Smooth muscle cell (in vitro differentiated cells): ENCODE results near the gene HNRNPR. TPM values are rescaled to one million over a fixed set of nuclear protein-coding genes. Genes with fewer than 3 reads are reported as not detected.
A peak's percentile ranks its signal among the peaks of the same experiment; 100 is the strongest.

Source experiments
- DNase-seq: peaks from one replicate; lab custom pipeline; 2025; ENCODE audit not compliant: unreplicated experiment; lab: John Stamatoyannopoulos, UW
- H2AFZ ChIP-seq: fragments of 200-600 bp; sonication (generic); 2 replicates; pipeline ENCODE4 v1.6.0; 2016; ENCODE audit warnings: antibody characterized with exemption, low read depth, mild to moderate bottlenecking
- H3F3A ChIP-seq: fragments of 200-600 bp; sonication (generic); 2 replicates; pipeline ENCODE4 v1.6.0; 2017; ENCODE audit warnings: antibody characterized with exemption, low read depth
- H3K27ac ChIP-seq: fragments of 200-600 bp; sonication (generic); 2 replicates; pipeline ENCODE4 v1.5.1; 2016; ENCODE audit warnings: low read depth, mild to moderate bottlenecking
- H3K27me3 ChIP-seq: fragments of 200-600 bp; sonication (generic); 2 replicates; pipeline ENCODE4 v1.6.1; 2016; ENCODE audit warnings: low read depth, mild to moderate bottlenecking
- H3K36me3 ChIP-seq: fragments of 200-600 bp; sonication (generic); 2 replicates; pipeline ENCODE4 v1.5.1; 2016; ENCODE audit warnings: low read depth
- H3K4me1 ChIP-seq: fragments of 200-600 bp; sonication (generic); 2 replicates; pipeline ENCODE4 v1.5.1; 2016; ENCODE audit warnings: low read depth
- H3K4me2 ChIP-seq: fragments of 200-600 bp; sonication (generic); 2 replicates; pipeline ENCODE4 v1.6.0; 2016; ENCODE audit warnings: mild to moderate bottlenecking
- H3K4me3 ChIP-seq: fragments of 200-600 bp; sonication (generic); 2 replicates; pipeline ENCODE4 v1.5.1; 2016; ENCODE audit warnings: mild to moderate bottlenecking
- H3K79me2 ChIP-seq: fragments of 200-600 bp; sonication (generic); 2 replicates; pipeline ENCODE4 v1.6.0; 2016; ENCODE audit warnings: low read depth, mild to moderate bottlenecking
- H3K9ac ChIP-seq: fragments of 200-600 bp; sonication (generic); 2 replicates; pipeline ENCODE4 v1.6.0; 2016; ENCODE audit warnings: low read depth
- H3K9me3 ChIP-seq: fragments of 200-600 bp; sonication (generic); replicated peaks from 2 replicates; pipeline ENCODE4 v1.5.1; 2016; ENCODE audit warnings: low read depth
- H4K20me1 ChIP-seq: fragments of 200-600 bp; sonication (generic); 2 replicates; pipeline ENCODE4 v1.6.0; 2016; ENCODE audit warnings: low read depth
- CTCF ChIP-seq: fragments of 200-600 bp; sonication (generic); IDR thresholded peaks from 2 replicates; pipeline ENCODE4 v1.5.1; 2017; ENCODE audit warnings: borderline replicate concordance, mild to moderate bottlenecking, antibody characterized with exemption; ENCODE audit not compliant: insufficient read depth, poor library complexity, severe bottlenecking
- WGBS: methylation state at CpG from one replicate; pipeline ENCODE4 v1.1.7; 2016; ENCODE audit warnings: low lambda C conversion rate; 5-methylcytosine and 5-hydroxymethylcytosine counted together
- polyA plus RNA-seq: library from polyadenylated mRNA; unstranded; fragments of >200 nt; fragmentation: Nextera tagmentation; extraction: Ambion mirVana; gene quantifications from 2 replicates; pipeline ENCODE4 v1.2.1, GENCODE V29; 2016
- total RNA-seq: library from RNA; depleted of rRNA; stranded (reverse); fragments of >200 nt; gene quantifications from 2 replicates; pipeline ENCODE4 v1.2.3, GENCODE V29; 2014

Gene HNRNPR
- total and polyA plus RNA-seq, 2 experiments from 2014 or later: 96.3 to 120 TPM

DNA sequence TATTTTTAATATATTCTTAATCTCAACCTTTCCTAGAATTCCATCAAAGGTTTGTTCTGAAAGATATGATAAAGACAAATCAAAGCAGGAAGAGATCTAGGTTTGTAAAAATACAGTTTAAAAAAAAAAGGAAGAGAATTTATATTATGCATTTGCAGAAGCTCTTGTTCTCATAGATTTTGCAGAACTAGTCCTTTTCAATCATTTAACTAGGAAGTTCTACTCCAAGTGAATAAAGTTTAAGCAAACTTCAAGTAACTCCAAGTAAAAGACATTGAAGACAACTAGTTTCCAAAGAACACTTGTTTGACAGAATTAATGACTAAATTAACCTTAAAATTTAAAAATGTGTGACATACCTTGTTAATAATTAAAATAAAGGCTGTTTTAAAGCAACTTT, 55.9 kb downstream of the HNRNPR start:
- Histone ChIP-seq H3K27me3 (no peaks in the 10 kb centered on the region), H3K4me2 (no peak overlapping the region), H3K9ac (no peak overlapping the region), H3K4me3 (no peak overlapping the region), H3K36me3 (no peaks in the 10 kb centered on the region), H3K27ac (no peak overlapping the region), H3K9me3 (no peaks in the 10 kb centered on the region), H2AFZ (no peak overlapping the region), H3F3A (peaks cover 8% of the 10 kb centered on the region), H3K4me1 (peaks cover 5% of the 10 kb centered on the region), H4K20me1 (peaks cover 22% of the 10 kb centered on the region), H3K79me2 (no peaks in the 10 kb centered on the region)
- no peak for DNase-seq
- no peak for TF ChIP-seq CTCF

DNA sequence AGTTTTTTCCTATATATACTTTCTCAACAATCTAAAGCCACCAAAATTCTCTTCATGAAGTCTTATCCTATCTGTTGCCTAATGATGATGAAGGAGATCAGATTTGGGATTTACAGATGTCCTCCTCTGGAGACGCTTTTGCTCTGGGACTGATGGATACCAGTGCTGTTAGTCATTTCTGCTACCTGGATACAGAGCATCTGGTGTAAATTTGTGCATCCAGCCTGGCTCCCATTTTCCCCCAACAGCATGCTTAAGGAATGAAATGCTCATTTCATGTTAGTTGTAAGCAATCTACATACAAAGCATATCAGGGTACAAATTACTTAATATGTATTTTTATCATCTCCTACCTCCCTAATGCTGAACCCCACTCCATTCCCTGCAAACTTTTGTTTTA, 57.7 kb downstream of the HNRNPR start:
- H3K79me2 ChIP-seq: no peaks in the 10 kb centered on the region
- H3K9me3 ChIP-seq: no peaks in the 10 kb centered on the region
- no peak for TF ChIP-seq CTCF
- H3K4me1 ChIP-seq: peaks cover 6% of the 10 kb centered on the region
- no peak overlapping the region for H2AFZ ChIP-seq
- no peak overlapping the region for H3K9ac ChIP-seq
- H3K4me2 ChIP-seq: no peak overlapping the region
- WGBS: 80% methylated on average over 1 of the region's 1 CpG
- H3F3A ChIP-seq: peaks cover 11% of the 10 kb centered on the region
- H3K4me3 ChIP-seq: no peak overlapping the region
- DNase-seq: no peak
- peaks cover 20% of the 10 kb centered on the region for H4K20me1 ChIP-seq
- H3K36me3 ChIP-seq: no peaks in the 10 kb centered on the region
- no peak overlapping the region for H3K27ac ChIP-seq
- H3K27me3 ChIP-seq: no peaks in the 10 kb centered on the region

DNA sequence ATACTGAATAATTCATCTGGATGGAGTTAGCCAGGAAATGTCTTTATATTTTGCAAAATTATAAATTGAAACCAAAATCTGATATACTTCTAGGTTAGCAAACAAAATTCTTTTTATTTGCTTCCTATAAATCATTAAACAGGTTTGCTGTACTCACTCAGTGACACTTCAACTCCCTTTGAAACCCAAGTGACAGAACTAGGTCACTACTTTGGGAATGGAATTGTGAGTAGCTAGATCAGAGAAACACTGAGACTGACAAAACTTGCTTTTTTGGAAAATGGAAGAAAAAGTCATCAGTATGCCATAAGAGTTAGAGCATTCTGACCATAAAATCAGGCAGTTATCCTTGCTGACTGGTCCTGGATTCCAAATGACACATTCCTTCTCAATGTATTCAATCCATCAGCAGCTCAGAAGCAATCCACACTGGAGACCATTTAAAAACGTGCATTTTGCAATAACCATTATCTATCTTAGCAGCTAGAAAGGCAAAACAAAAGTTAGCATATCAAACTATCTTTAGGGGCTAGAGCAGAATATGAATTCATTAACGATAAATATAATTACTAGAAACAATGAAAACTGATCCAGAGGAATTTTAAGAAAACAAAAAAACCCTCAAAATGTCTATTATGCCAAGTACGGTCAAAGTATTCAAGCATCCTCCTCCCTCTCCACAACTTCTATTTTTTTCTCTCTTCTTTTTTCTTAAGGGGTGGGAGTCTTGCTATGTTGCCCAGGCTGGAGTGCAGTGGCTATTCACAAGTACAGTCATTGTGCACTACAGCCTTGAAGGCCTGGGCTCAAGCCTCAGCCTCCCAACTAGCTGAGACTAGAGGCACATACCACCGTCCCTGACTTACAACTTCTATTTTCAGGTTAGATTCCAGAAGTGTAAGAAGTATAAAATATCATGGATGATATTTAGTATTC, 60.1 kb downstream of the HNRNPR start:
- DNase-seq: no peak

More for the DNA sequence above, 60.1 kb downstream of the HNRNPR start:
- Histone ChIP-seq H3K27ac (peak overlapping the region; percentile 62), H3K27me3 (no peaks in the 10 kb centered on the region), H4K20me1 (peaks cover 4% of the 10 kb centered on the region), H3K4me2 (peak overlapping the region; percentile 36), H3K36me3 (no peaks in the 10 kb centered on the region), H3K4me1 (peaks cover 6% of the 10 kb centered on the region), H3K79me2 (no peaks in the 10 kb centered on the region), H3K9me3 (no peaks in the 10 kb centered on the region), H3F3A (peaks cover 17% of the 10 kb centered on the region), H3K4me3 (no peak overlapping the region), H2AFZ (no peak overlapping the region), H3K9ac (no peak overlapping the region)
- 74% methylated on average over 4 of the region's 4 CpGs for WGBS
- TF ChIP-seq CTCF: no peak
